OCI-LY3 (cell line): ENCODE data around the gene CXCL10.

ENCODE experiments used
- H2AFZ ChIP-seq: fragments of 200-600, 300-600 bp; shearing (Covaris generic); 2 replicates; pipeline ENCODE4 v1.6.0; 2014; ENCODE audit warnings: antibody characterized with exemption, low read depth, low read length
- H3K27ac ChIP-seq: fragments of 200-600, 300-600 bp; sonication (generic); 2 replicates; pipeline ENCODE4 v1.5.1; 2014; ENCODE audit warnings: mild to moderate bottlenecking, low read length, moderate library complexity, mixed read lengths
- H3K27me3 ChIP-seq: fragments of 200-600, 300-600 bp; sonication (generic); 2 replicates; pipeline ENCODE4 v1.6.1; 2014; ENCODE audit warnings: low read depth, low read length, mixed read lengths
- H3K36me3 ChIP-seq: fragments of 200-600, 300-600 bp; sonication (generic); replicated peaks from 2 replicates; pipeline ENCODE3; 2014; ENCODE audit warnings: low read depth, low read length, mixed read lengths
- H3K4me1 ChIP-seq: fragments of 300-600, 200-600 bp; sonication (generic); 2 replicates; pipeline ENCODE4 v1.6.1; 2014; ENCODE audit warnings: low read length, mixed read lengths
- H3K4me2 ChIP-seq: fragments of 200-600, 300-600 bp; sonication (generic); 2 replicates; pipeline ENCODE4 v1.6.1; 2014; ENCODE audit warnings: low read length, mixed read lengths
- H3K4me3 ChIP-seq: fragments of 300-600, 200-600 bp; sonication (generic); 2 replicates; pipeline ENCODE4 v1.5.1; 2014; ENCODE audit warnings: antibody characterized with exemption, mild to moderate bottlenecking, low read length, moderate library complexity
- H3K79me2 ChIP-seq: fragments of 300-600, 200-600 bp; shearing (Covaris generic); 2 replicates; pipeline ENCODE4 v1.6.1; 2014; ENCODE audit warnings: mild to moderate bottlenecking, low read length, mixed read lengths
- H3K9ac ChIP-seq: fragments of 300-600, 200-600 bp; shearing (Covaris generic); 2 replicates; pipeline ENCODE4 v1.6.0; 2014; ENCODE audit warnings: mild to moderate bottlenecking, low read length, moderate library complexity
- H3K9me3 ChIP-seq: fragments of 200-600, 300-600 bp; shearing (Covaris generic); 2 replicates; pipeline ENCODE4 v1.6.1; 2014; ENCODE audit warnings: low read length, mixed read lengths; ENCODE audit not compliant: insufficient read depth
- H4K20me1 ChIP-seq: fragments of 200-600, 300-600 bp; sonication (generic); 2 replicates; pipeline ENCODE4 v1.6.1; 2016; ENCODE audit warnings: low read length, mixed read lengths; ENCODE audit not compliant: insufficient read depth
- EZH2phosphoT487 ChIP-seq: fragments of 200-600 bp; shearing (Covaris generic); IDR thresholded peaks from 2 replicates; pipeline ENCODE4 v1.6.1; 2018; ENCODE audit warnings: antibody characterized with exemption, mixed run types, low read depth
- TF ChIP-seq, protein P1 (sequence below): fragments of 200-600, 300-600 bp; sonication (generic); IDR thresholded peaks from 2 replicates; pipeline ENCODE4 v1.5.1; 2014; ENCODE audit warnings: antibody characterized with exemption, low read length, low read depth

CXCL10 gene

DNA sequence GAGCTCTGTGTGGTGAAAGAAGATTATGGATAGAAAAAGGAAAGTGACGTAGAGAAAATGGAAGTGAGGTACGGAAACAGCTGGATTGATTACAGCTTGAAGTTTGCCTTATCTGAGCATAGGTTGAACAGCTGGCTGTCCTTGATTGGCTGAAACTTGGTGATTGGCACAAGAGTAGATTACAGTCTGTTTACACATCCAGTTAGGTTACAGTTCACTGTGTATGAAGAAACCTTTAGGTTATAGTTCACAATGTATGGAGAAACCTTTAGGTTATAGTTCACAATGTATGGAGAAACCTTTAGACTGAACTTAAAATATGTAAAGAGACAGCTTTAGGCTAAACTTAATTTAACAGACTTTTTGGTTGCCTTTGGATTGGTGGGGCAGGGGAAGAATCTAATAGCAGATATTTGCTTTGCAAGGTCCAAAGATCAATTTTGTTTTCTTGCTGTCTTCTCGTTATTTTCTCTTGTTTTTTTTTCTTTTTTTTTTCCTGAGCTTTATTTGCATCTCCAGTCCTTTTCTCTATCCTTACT lies 35.7 kb upstream of the CXCL10 start:
- Histone ChIP-seq H3K4me3 (peak overlapping the region; percentile 28), H3K27ac (peak overlapping the region; percentile 95), H4K20me1 (no peaks in the 10 kb centered on the region), H3K4me1 (peaks cover 96% of the 10 kb centered on the region), H3K9me3 (no peaks in the 10 kb centered on the region), H2AFZ (no peak overlapping the region), H3K79me2 (peaks cover 16% of the 10 kb centered on the region; the same call in 1 of the 2 replicates), H3K27me3 (no peaks in the 10 kb centered on the region), H3K9ac (peak overlapping the region; percentile 86), H3K4me2 (peak overlapping the region; percentile 65), H3K36me3 (peaks cover 7% of the 10 kb centered on the region)
- no peak for TF ChIP-seq EZH2phosphoT487
- TF ChIP-seq, protein P1, sequence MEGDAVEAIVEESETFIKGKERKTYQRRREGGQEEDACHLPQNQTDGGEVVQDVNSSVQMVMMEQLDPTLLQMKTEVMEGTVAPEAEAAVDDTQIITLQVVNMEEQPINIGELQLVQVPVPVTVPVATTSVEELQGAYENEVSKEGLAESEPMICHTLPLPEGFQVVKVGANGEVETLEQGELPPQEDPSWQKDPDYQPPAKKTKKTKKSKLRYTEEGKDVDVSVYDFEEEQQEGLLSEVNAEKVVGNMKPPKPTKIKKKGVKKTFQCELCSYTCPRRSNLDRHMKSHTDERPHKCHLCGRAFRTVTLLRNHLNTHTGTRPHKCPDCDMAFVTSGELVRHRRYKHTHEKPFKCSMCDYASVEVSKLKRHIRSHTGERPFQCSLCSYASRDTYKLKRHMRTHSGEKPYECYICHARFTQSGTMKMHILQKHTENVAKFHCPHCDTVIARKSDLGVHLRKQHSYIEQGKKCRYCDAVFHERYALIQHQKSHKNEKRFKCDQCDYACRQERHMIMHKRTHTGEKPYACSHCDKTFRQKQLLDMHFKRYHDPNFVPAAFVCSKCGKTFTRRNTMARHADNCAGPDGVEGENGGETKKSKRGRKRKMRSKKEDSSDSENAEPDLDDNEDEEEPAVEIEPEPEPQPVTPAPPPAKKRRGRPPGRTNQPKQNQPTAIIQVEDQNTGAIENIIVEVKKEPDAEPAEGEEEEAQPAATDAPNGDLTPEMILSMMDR = no peak

DNA sequence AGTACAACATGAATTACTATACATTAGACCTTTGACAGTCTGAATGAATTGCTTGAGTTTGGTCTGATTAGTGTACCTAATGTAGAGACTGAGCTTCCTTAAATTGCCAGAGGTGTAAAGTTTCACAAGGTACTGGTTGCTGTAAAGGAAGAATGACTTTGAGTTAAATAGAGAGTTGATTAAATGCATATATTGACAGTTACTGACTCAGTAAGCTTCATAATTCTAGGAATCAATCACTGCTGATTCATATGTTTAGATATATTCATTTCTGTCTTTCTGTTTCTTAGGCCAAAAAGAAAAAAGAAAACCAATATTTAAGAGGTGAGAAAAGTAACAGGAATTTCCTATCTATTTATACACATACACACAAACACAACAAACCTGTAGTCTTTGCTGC lies 35.0 kb upstream of the CXCL10 start:
- Histone ChIP-seq H4K20me1 (no peaks in the 10 kb centered on the region), H3K9ac (peak overlapping the region; percentile 90), H3K36me3 (peaks cover 6% of the 10 kb centered on the region), H2AFZ (no peak overlapping the region), H3K9me3 (no peaks in the 10 kb centered on the region), H3K79me2 (peaks cover 16% of the 10 kb centered on the region; the same call in 1 of the 2 replicates), H3K4me3 (peak overlapping the region; percentile 28), H3K4me2 (peak overlapping the region; percentile 65), H3K27ac (peak overlapping the region; percentile 95), H3K4me1 (peaks cover 96% of the 10 kb centered on the region), H3K27me3 (no peaks in the 10 kb centered on the region)
- TF ChIP-seq, protein P1 = no peak
- TF ChIP-seq EZH2phosphoT487 = no peak

DNA sequence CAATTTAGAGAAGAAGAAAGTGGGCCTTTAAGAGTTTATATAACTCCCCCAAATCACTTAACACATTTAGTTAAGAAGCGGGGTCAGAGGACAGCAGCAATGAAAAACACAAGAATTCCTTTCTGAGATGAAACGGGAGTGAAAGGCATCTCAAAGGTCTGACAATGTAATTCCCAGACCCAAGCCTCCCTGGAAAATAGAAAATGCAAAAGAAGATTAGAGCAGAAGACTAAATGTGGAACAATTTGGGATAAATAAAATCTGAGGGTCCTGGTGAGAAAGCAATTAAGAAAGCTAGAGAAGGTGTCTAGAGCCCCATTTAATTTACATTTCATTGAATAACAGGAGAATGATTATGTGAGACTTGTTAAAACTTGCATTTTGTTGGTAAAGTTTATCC lies 32.1 kb upstream of the CXCL10 start:
- Histone ChIP-seq H2AFZ (no peak overlapping the region), H4K20me1 (no peaks in the 10 kb centered on the region), H3K4me3 (peak overlapping the region; percentile 43), H3K27me3 (no peaks in the 10 kb centered on the region), H3K79me2 (peaks cover 7% of the 10 kb centered on the region; the same call in 1 of the 2 replicates), H3K9me3 (no peaks in the 10 kb centered on the region), H3K36me3 (peaks cover 3% of the 10 kb centered on the region), H3K9ac (peak overlapping the region; percentile 90), H3K27ac (peak overlapping the region; percentile 95), H3K4me2 (peak overlapping the region; percentile 77), H3K4me1 (peaks cover 74% of the 10 kb centered on the region)
- TF ChIP-seq, protein P1 = no peak
- no peak for TF ChIP-seq EZH2phosphoT487

DNA sequence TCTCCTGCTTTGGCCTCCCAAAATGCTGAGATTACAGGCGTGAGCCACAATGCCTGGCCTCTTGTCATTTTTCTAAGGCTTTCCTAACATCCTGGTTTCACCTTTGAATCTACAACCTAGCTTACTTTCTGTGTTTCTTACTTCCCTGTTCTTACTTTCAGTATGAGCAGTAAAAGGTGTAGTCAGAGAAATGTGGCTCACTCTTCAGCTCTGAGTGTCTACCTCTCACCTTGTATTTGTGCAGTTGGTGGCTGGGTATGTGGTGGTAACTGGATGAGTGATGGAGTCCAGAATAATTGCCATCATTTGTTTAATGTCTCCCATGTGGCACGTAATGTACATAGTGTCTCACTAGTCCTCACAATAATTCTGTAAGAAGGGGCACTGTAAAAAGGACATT lies 31.7 kb upstream of the CXCL10 start:
- H3K27ac ChIP-seq = peak overlapping the region; percentile 95
- H3K9ac ChIP-seq = peak overlapping the region; percentile 90
- peak overlapping the region; percentile 77 for H3K4me2 ChIP-seq

More for the DNA sequence above, 31.7 kb upstream of the CXCL10 start:
- H3K4me3 ChIP-seq = peak overlapping the region; percentile 43
- TF ChIP-seq EZH2phosphoT487 = no peak
- TF ChIP-seq, protein P1 = no peak
- H2AFZ ChIP-seq = no peak overlapping the region
- no peaks in the 10 kb centered on the region for H3K27me3 ChIP-seq
- peaks cover 70% of the 10 kb centered on the region for H3K4me1 ChIP-seq
- H4K20me1 ChIP-seq = no peaks in the 10 kb centered on the region
- no peaks in the 10 kb centered on the region for H3K9me3 ChIP-seq
- H3K79me2 ChIP-seq = peaks cover 7% of the 10 kb centered on the region; the same call in 1 of the 2 replicates
- H3K36me3 ChIP-seq = peaks cover 3% of the 10 kb centered on the region
